ENCODE data around the gene TRPM7. TPM values are rescaled to one million over a fixed set of nuclear protein-coding genes. Genes with fewer than 3 reads are reported as not detected.
"Not testable (repeated sequence)": the region's sequence is repeated elsewhere in the genome, so short reads cannot be mapped to it uniquely, and the experiment has no call there.

Gene TRPM7
- total RNA-seq, 1 experiment from 2014 or later = 39.3 TPM

GRCh38 chr15:50627351-50628055, 59.1 kb downstream of the TRPM7 start:
- H3K4me1 ChIP-seq = no peaks in the 10 kb centered on the region
- no peak for DNase-seq
- H3K27me3 ChIP-seq = no peaks in the 10 kb centered on the region
- no peaks in the 10 kb centered on the region for H3K9me3 ChIP-seq (replicated peaks)
- H3K4me3 ChIP-seq = no peak overlapping the region
- H3K36me3 ChIP-seq = peaks cover 42% of the 10 kb centered on the region
- no peak overlapping the region for H3K27ac ChIP-seq

DNA sequence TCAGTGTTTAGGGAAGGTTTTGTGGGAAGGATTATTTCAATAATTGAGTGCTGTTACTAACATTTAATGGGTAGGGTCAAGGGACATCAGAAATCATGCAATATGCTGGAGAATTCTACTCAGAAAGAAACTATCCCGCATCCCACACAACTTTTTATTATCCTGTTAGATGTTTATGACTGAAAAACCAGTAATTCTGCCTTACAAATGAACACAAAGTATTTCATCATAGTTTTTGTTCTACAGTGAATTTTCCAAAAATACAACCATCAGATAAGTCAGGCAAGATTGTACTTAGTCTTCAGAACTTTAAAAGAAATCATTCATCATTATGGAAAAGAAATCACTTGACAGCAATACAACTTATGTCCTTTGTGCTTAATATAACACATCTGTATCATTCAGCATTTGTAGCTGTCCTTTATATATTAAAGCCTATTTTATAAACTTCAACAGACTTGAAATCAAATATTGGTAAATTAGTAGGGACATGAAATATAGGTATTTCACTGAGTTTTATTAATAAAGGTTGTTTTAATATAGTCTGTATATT, 61.9 kb downstream of the TRPM7 start:
- no peak overlapping the region for H3K4me3 ChIP-seq
- H3K27ac ChIP-seq = no peak overlapping the region
- H3K9me3 ChIP-seq (replicated peaks) = no peaks in the 10 kb centered on the region
- no peaks in the 10 kb centered on the region for H3K27me3 ChIP-seq
- DNase-seq = no peak
- peaks cover 44% of the 10 kb centered on the region for H3K36me3 ChIP-seq
- H3K4me1 ChIP-seq = no peaks in the 10 kb centered on the region

DNA sequence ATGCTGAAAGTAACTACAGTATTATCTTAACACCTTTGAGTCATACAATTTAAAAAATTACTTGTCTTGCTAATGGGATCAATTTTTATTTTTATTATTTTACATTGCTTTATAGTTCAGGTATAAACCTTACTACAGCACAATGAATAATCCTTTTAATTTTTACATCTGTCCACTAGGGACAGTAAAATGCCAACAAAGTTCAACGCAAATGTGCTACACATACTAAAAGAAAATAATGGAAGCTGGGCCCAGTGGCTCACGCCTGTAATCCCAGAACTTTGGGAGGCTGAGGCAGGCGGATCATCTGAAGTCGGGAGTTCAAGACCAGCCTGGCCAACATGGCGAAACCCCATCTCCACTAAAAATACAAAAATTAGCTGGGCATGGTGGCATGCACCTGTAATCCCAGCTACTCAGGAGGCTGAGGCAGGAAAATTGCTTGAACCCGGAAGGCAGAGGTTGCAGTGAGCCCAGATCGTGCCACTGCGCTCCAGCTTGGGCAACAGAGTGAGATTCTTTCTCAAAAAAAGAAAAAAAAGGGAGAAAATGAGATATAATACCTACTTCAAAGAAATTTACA, 64.1 kb downstream of the TRPM7 start:
- not testable (repeated sequence) for H3K4me1 ChIP-seq; H3K4me3 ChIP-seq; H3K27me3 ChIP-seq; H3K27ac ChIP-seq; H3K9me3 ChIP-seq (replicated peaks)
- peaks cover 52% of the 10 kb centered on the region for H3K36me3 ChIP-seq
- peak in 1 of 2 experiments; percentile 4 for DNase-seq

- H3K27me3 ChIP-seq; H3K4me1 ChIP-seq; H3K27ac ChIP-seq; H3K9me3 ChIP-seq (replicated peaks); DNase-seq; H3K4me3 ChIP-seq: not testable (repeated sequence)
- peaks cover 47% of the 10 kb centered on the region for H3K36me3 ChIP-seq
Measured at GRCh38 chr15:50616960-50617359, 69.6 kb downstream of the TRPM7 start.

DNA sequence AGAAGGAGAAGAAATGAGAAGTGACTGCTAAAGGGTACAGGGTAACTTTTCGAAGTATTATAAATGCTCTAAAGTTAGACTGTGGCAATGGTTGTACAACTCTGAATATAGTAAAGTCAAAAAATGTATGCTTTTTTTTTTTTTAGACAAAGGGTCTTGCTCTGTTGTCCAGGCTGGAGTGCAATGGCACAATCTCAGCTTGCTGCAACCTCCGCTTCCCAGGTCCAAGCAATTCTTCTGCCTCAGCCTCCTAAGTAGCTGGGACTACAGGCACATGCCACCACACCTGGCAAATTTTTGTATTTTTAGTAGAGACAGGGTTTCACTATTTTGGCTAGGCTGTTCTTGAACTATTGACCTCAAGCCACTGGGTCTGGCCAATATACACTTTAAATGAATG, 70.0 kb downstream of the TRPM7 start:
- H3K4me1 ChIP-seq; H3K27me3 ChIP-seq; DNase-seq; H3K9me3 ChIP-seq (replicated peaks); H3K4me3 ChIP-seq; H3K27ac ChIP-seq: not testable (repeated sequence)
- peaks cover 47% of the 10 kb centered on the region for H3K36me3 ChIP-seq

DNA sequence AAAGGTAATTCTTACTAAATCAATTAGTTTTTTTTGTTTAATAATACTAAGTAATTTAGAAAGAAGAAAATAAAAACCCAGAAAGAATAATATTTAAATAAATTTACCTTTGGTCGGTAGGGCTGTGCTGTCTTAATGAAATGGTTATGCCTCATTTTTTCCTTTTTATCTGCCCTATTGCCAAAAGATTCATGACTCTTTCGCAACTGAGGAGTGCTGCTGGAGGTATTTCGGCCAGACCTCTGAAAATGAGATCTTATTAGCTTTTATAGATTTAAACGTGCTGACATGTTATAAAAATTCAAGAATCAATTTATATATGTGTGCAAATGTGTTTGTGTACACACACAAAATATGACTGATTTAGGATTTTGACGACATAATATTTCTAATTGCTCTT, 73.0 kb downstream of the TRPM7 start:
- Histone ChIP-seq H3K36me3 (peaks cover 48% of the 10 kb centered on the region), H3K27ac (no peak overlapping the region), H3K27me3 (no peaks in the 10 kb centered on the region), H3K4me1 (no peaks in the 10 kb centered on the region), H3K4me3 (no peak overlapping the region), H3K9me3 (replicated peaks) (no peaks in the 10 kb centered on the region)
- DNase-seq = no peak

DNA sequence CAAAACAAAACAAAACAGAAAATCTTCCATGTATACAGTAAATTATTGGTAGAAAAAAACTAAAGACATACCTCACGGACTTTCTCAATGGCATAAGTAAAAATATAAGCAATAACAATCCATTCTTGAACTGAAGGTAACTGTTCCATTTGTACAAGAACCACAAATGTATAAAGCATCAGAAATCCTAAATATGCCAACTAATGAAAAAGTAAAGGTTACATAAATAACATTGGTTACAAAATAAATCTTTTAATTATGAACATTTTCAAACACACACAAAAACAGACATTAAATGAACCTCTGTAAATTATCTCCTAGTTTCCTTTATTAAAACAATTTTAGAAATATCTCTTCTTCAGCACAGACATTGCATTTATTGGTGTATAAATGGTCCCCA, 79.5 kb downstream of the TRPM7 start:
- H3K4me3 ChIP-seq = no peak overlapping the region
- H3K9me3 ChIP-seq (replicated peaks) = no peaks in the 10 kb centered on the region
- H3K4me1 ChIP-seq = no peaks in the 10 kb centered on the region
- no peaks in the 10 kb centered on the region for H3K27me3 ChIP-seq
- DNase-seq = no peak
- no peak overlapping the region for H3K27ac ChIP-seq
- H3K36me3 ChIP-seq = peaks cover 66% of the 10 kb centered on the region

DNA sequence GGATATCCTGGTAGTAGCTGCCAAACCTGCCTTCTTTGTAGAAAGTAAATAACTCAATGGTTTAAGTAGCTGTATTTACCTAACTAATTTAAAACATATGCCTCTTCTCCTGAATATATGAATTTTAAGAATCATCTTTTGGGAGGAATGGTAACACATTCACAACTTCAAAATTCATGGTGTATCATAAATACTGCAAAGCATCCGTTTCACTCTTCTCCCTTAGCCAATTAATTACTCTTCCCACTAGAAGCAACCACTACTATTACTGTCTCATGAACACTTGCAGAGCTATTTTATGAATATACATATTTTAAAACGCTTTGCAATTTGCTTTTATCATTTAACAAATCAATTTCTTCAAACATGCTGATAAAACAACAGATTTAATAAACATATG, 81.1 kb downstream of the TRPM7 start:
- H3K4me3 ChIP-seq = no peak overlapping the region
- peaks cover 67% of the 10 kb centered on the region for H3K36me3 ChIP-seq
- DNase-seq = no peak
- no peaks in the 10 kb centered on the region for H3K4me1 ChIP-seq
- no peak overlapping the region for H3K27ac ChIP-seq
- H3K27me3 ChIP-seq = no peaks in the 10 kb centered on the region
- no peaks in the 10 kb centered on the region for H3K9me3 ChIP-seq (replicated peaks)

DNA sequence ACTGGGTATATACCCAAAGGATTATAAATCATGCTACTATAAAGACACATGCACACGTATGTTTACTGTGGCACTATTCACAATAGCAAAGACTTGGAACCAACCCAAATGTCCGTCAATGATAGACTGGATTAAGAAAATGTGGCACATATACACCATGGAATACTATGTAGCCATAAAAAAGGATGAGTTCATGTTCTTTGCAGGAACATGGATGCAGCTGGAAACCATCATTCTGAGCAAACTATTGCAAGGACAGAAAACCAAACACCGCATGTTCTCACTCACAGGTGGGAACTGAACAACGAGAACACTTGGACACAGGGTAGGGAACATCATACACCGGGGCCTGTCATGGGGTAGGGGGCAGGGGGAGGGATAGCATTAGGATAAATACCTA, 84.6 kb downstream of the TRPM7 start:
- DNase-seq = not testable (repeated sequence)

GRCh38 chr15:50594311-50594710, 92.3 kb downstream of the TRPM7 start:
- no peak for DNase-seq
- peaks cover 49% of the 10 kb centered on the region for H3K36me3 ChIP-seq
- no peaks in the 10 kb centered on the region for H3K9me3 ChIP-seq (replicated peaks)
- no peak overlapping the region for H3K4me3 ChIP-seq
- no peaks in the 10 kb centered on the region for H3K27me3 ChIP-seq
- H3K4me1 ChIP-seq = no peaks in the 10 kb centered on the region
- H3K27ac ChIP-seq = no peak overlapping the region

More for the DNA sequence above, 84.6 kb downstream of the TRPM7 start:
- peaks cover 55% of the 10 kb centered on the region for H3K36me3 ChIP-seq
- not testable (repeated sequence) for H3K4me1 ChIP-seq; H3K27ac ChIP-seq; H3K4me3 ChIP-seq; H3K27me3 ChIP-seq; H3K9me3 ChIP-seq (replicated peaks)

- Histone ChIP-seq H3K36me3 (peaks cover 47% of the 10 kb centered on the region), H3K4me1 (no peaks in the 10 kb centered on the region)
- DNase-seq = no peak
Measured at GRCh38 chr15:50593761-50594160, 92.8 kb downstream of the TRPM7 start.

DNA sequence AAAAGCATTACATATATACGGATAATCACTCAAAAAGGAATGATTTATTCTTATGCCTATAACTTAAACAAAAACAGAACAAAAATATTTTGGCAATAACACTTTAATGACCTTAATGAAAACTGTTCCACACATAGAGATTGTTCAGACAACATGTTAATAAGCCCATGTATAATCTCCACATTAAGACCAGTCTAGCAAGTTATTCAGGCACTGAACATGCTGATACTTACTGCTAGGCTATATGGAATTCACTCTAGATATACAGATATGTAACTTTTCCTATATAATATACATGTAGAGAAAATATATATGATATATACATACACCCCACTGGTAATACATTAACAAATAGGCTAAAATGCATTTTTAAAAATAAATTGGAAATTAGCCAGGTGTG, 96.3 kb downstream of the TRPM7 start:
- Histone ChIP-seq H3K27me3 (no peaks in the 10 kb centered on the region), H3K4me1 (no peaks in the 10 kb centered on the region), H3K27ac (no peak overlapping the region), H3K9me3 (replicated peaks) (no peaks in the 10 kb centered on the region), H3K36me3 (peaks cover 70% of the 10 kb centered on the region), H3K4me3 (no peak overlapping the region)
- DNase-seq = no peak

More at GRCh38 chr15:50593761-50594160, 92.8 kb downstream of the TRPM7 start:
- Histone ChIP-seq H3K27me3 (no peaks in the 10 kb centered on the region), H3K27ac (no peak overlapping the region), H3K9me3 (replicated peaks) (no peaks in the 10 kb centered on the region), H3K4me3 (no peak overlapping the region)

- Histone ChIP-seq H3K9me3 (replicated peaks) (no peaks in the 10 kb centered on the region), H3K27me3 (no peaks in the 10 kb centered on the region), H3K4me1 (no peaks in the 10 kb centered on the region), H3K4me3 (no peak overlapping the region), H3K36me3 (peaks cover 25% of the 10 kb centered on the region), H3K27ac (no peak overlapping the region)
- no peak for DNase-seq
Measured at GRCh38 chr15:50577492-50577891, 109.1 kb downstream of the TRPM7 start.

DNA sequence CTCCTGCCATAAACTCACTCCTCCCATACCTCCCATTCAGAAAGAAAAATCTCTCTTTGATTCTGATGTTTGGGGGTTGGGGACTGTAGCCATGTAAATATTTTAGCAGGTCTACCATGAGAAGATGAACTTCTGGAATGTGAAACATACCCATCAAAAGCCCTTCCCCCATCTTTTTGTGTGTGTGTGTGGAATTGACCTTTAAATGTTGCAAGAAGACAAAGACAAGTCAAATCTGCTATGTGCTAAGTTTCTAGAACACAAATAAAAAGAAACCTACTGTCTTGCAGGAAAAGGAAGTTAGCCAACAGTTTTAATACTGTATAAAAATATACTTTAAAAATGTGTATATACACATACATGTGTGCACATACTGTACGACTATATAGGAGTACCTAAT, 110.4 kb downstream of the TRPM7 start:
- Histone ChIP-seq H3K27me3 (no peaks in the 10 kb centered on the region), H3K27ac (no peak overlapping the region), H3K4me1 (no peaks in the 10 kb centered on the region), H3K9me3 (replicated peaks) (no peaks in the 10 kb centered on the region), H3K36me3 (peaks cover 25% of the 10 kb centered on the region), H3K4me3 (no peak overlapping the region)
- DNase-seq = no peak

DNA sequence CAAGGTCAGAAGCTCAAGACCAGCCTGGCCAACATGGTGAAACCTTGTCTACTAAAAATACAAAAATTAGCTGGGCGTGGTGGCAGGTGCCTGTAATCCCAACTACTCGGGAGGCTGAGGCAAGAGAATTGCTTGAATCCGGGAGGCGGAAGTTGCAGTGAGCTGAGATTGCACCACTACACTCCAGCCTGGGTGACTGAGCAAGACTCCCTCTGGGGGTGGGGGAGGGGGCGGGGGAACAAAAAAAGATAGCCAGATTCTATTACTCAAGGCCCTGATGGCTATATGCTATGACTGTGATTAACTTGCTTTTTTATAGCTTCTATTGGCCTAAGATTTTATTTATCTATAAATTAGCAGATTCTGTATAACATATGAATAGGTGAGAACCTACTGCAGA, 112.8 kb downstream of the TRPM7 start:
- not testable (repeated sequence) for H3K9me3 ChIP-seq (replicated peaks); H3K4me1 ChIP-seq; H3K4me3 ChIP-seq; DNase-seq; H3K27ac ChIP-seq; H3K27me3 ChIP-seq
- H3K36me3 ChIP-seq = peaks cover 36% of the 10 kb centered on the region

- no peaks in the 10 kb centered on the region for H3K27me3 ChIP-seq
- H3K9me3 ChIP-seq (replicated peaks) = no peaks in the 10 kb centered on the region
Measured at GRCh38 chr15:50563756-50564155, 122.8 kb downstream of the TRPM7 start.

More at GRCh38 chr15:50563756-50564155, 122.8 kb downstream of the TRPM7 start:
- Histone ChIP-seq H3K4me3 (no peak overlapping the region), H3K4me1 (no peaks in the 10 kb centered on the region), H3K36me3 (peaks cover 19% of the 10 kb centered on the region), H3K27ac (no peak overlapping the region)
- DNase-seq = no peak

Data from SJCRH30 (cell line).